ENCODE data around the gene MUS81. TPM values are rescaled to one million over a fixed set of nuclear protein-coding genes. Genes with fewer than 3 reads are reported as not detected.

MUS81 gene
- total and polyA plus RNA-seq, 2 experiments from 2014 or later = 74.3 to 82.7 TPM

DNA sequence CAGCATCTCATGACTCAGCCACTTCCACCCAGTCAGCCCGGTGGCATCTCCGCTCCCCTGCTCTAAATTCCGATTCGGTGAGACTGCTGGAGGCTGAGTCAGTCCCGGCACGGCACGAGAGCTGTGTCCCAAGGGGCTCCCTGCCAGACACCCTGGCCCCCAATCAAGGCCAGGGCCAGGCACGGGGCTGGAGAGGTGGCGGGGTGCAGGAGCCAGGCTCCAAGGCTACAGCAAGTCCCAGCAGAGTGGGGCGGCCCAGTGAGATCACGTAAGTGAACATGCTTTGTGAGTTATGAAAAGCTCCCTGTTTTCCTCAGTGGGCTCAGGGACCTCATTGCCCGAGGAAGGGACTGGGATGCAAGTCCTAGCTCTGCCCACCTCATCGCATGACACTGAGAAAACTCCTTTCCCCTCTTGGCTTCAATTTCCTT is 55.6 kb downstream of the MUS81 start:
- DNase-seq (ENCODE audit: low read depth in 1 of 2, low spot score in 1 of 2) = peak in 1 of 2 donors; percentile 96
- no peaks in the 10 kb centered on the region for H3K36me3 ChIP-seq
- H3K27me3 ChIP-seq = no peaks in the 10 kb centered on the region
- H3K27ac ChIP-seq = peak overlapping the region; percentile 10
- TF ChIP-seq, protein P1, sequence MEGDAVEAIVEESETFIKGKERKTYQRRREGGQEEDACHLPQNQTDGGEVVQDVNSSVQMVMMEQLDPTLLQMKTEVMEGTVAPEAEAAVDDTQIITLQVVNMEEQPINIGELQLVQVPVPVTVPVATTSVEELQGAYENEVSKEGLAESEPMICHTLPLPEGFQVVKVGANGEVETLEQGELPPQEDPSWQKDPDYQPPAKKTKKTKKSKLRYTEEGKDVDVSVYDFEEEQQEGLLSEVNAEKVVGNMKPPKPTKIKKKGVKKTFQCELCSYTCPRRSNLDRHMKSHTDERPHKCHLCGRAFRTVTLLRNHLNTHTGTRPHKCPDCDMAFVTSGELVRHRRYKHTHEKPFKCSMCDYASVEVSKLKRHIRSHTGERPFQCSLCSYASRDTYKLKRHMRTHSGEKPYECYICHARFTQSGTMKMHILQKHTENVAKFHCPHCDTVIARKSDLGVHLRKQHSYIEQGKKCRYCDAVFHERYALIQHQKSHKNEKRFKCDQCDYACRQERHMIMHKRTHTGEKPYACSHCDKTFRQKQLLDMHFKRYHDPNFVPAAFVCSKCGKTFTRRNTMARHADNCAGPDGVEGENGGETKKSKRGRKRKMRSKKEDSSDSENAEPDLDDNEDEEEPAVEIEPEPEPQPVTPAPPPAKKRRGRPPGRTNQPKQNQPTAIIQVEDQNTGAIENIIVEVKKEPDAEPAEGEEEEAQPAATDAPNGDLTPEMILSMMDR (IDR thresholded peaks at IDR 0.05; ENCODE audit: low read depth, low read length) = no peak
- peaks cover 4% of the 10 kb centered on the region for H3K4me1 ChIP-seq (ENCODE audit: low read depth)
- no peak overlapping the region for H3K4me3 ChIP-seq
- H3K9me3 ChIP-seq (ENCODE audit: low read depth) = no peaks in the 10 kb centered on the region

Other genes with a start within 250 kb of the MUS81 start
- 44.8 and 63.1 TPM in 2 replicates for gene MAP3K11, start 246.2 kb upstream of the MUS81 start, total RNA-seq
- gene MAP3K11, start 246.2 kb upstream of the MUS81 start, polyA plus RNA-seq = 25.9 and 31.2 TPM in 2 replicates
- 40.9 and 42.7 TPM in 2 replicates for gene PCNX3, start 244.7 kb upstream of the MUS81 start, total RNA-seq
- gene PCNX3, start 244.7 kb upstream of the MUS81 start, polyA plus RNA-seq = 18.9 and 22.0 TPM in 2 replicates
- gene SIPA1, start 222.3 kb upstream of the MUS81 start, total RNA-seq = 17.3 and 25.9 TPM in 2 replicates
- gene SIPA1, start 222.3 kb upstream of the MUS81 start, polyA plus RNA-seq = 21.6 and 33.7 TPM in 2 replicates
- gene RELA, start 197.5 kb upstream of the MUS81 start, total RNA-seq = 39.8 and 51.9 TPM in 2 replicates
- gene RELA, start 197.5 kb upstream of the MUS81 start, polyA plus RNA-seq = 46.2 and 46.5 TPM in 2 replicates
- 51.2 and 51.4 TPM in 2 replicates for gene KAT5, start 148.2 kb upstream of the MUS81 start, total RNA-seq
- gene KAT5, start 148.2 kb upstream of the MUS81 start, polyA plus RNA-seq = 37.7 and 63.7 TPM in 2 replicates
- 83.7 and 108 TPM in 2 replicates for gene RNASEH2C, start 139.6 kb upstream of the MUS81 start, total RNA-seq
- 71.5 and 84.4 TPM in 2 replicates for gene RNASEH2C, start 139.6 kb upstream of the MUS81 start, polyA plus RNA-seq
- gene AP5B1, start 79.5 kb upstream of the MUS81 start, total RNA-seq = 18.1 and 24.3 TPM in 2 replicates
- 13.6 and 18.0 TPM in 2 replicates for gene AP5B1, start 79.5 kb upstream of the MUS81 start, polyA plus RNA-seq
- gene OVOL1, start 73.4 kb upstream of the MUS81 start, total RNA-seq = 0.15 and 0.60 TPM in 2 replicates
- 0.35 TPM in 1 of 2 replicates, not detected in the other for gene OVOL1, start 73.4 kb upstream of the MUS81 start, polyA plus RNA-seq
- gene SNX32, start 26.5 kb upstream of the MUS81 start, total RNA-seq = 5.9 and 6.0 TPM in 2 replicates
- gene SNX32, start 26.5 kb upstream of the MUS81 start, polyA plus RNA-seq = 13.2 and 21.4 TPM in 2 replicates
- gene CFL1, start 2.3 kb upstream of the MUS81 start, total RNA-seq = 974 and 1,709 TPM in 2 replicates
- gene CFL1, start 2.3 kb upstream of the MUS81 start, polyA plus RNA-seq = 1,641 and 2,660 TPM in 2 replicates
- 138 and 161 TPM in 2 replicates for gene EFEMP2, start 12.4 kb downstream of the MUS81 start, total RNA-seq
- gene EFEMP2, start 12.4 kb downstream of the MUS81 start, polyA plus RNA-seq = 216 and 267 TPM in 2 replicates
- gene CTSW, start 19.4 kb downstream of the MUS81 start, total RNA-seq = not detected in 2 replicates
- 0.60 TPM in 1 of 2 replicates, not detected in the other for gene CTSW, start 19.4 kb downstream of the MUS81 start, polyA plus RNA-seq
- gene FIBP, start 28.0 kb downstream of the MUS81 start, total RNA-seq = 140 and 220 TPM in 2 replicates
- gene FIBP, start 28.0 kb downstream of the MUS81 start, polyA plus RNA-seq = 143 and 199 TPM in 2 replicates
- gene CCDC85B, start 30.2 kb downstream of the MUS81 start, total RNA-seq = 67.3 and 80.2 TPM in 2 replicates
- gene CCDC85B, start 30.2 kb downstream of the MUS81 start, polyA plus RNA-seq = 83.4 and 96.5 TPM in 2 replicates
- gene FOSL1, start 40.0 kb downstream of the MUS81 start, total RNA-seq = 0.21 TPM in 1 of 2 replicates, not detected in the other
- 0.60 TPM in 1 of 2 replicates, not detected in the other for gene FOSL1, start 40.0 kb downstream of the MUS81 start, polyA plus RNA-seq
- 34.7 and 39.5 TPM in 2 replicates for gene C11orf68, start 58.6 kb downstream of the MUS81 start, total RNA-seq
- gene C11orf68, start 58.6 kb downstream of the MUS81 start, polyA plus RNA-seq = 73.1 and 86.5 TPM in 2 replicates
- 257 and 264 TPM in 2 replicates for gene DRAP1, start 59.0 kb downstream of the MUS81 start, total RNA-seq
- gene DRAP1, start 59.0 kb downstream of the MUS81 start, polyA plus RNA-seq = 230 and 288 TPM in 2 replicates
- 1.0 TPM in 1 of 2 replicates, not detected in the other for gene TSGA10IP, start 85.0 kb downstream of the MUS81 start, total RNA-seq
- gene TSGA10IP, start 85.0 kb downstream of the MUS81 start, polyA plus RNA-seq = 0.25 and 1.1 TPM in 2 replicates
- 55.7 and 74.7 TPM in 2 replicates for gene SART1, start 101.3 kb downstream of the MUS81 start, total RNA-seq
- 51.6 and 59.4 TPM in 2 replicates for gene SART1, start 101.3 kb downstream of the MUS81 start, polyA plus RNA-seq
- gene EIF1AD, start 141.7 kb downstream of the MUS81 start, total RNA-seq = 28.6 and 36.8 TPM in 2 replicates
- gene EIF1AD, start 141.7 kb downstream of the MUS81 start, polyA plus RNA-seq = 24.6 and 30.8 TPM in 2 replicates
- 72.2 and 77.0 TPM in 2 replicates for gene BANF1, start 142.1 kb downstream of the MUS81 start, total RNA-seq
- 441 and 496 TPM in 2 replicates for gene BANF1, start 142.1 kb downstream of the MUS81 start, polyA plus RNA-seq
- not detected in 2 replicates for gene CST6, start 151.6 kb downstream of the MUS81 start, total RNA-seq
- gene CST6, start 151.6 kb downstream of the MUS81 start, polyA plus RNA-seq = not detected in 2 replicates
- not detected in 2 replicates for gene CATSPER1, start 166.0 kb downstream of the MUS81 start, total RNA-seq
- gene CATSPER1, start 166.0 kb downstream of the MUS81 start, polyA plus RNA-seq = not detected in 2 replicates
- gene GAL3ST3, start 188.7 kb downstream of the MUS81 start, total RNA-seq = 25.5 and 38.6 TPM in 2 replicates
- 14.8 and 22.3 TPM in 2 replicates for gene GAL3ST3, start 188.7 kb downstream of the MUS81 start, polyA plus RNA-seq
- gene SF3B2, start 191.9 kb downstream of the MUS81 start, total RNA-seq = 196 and 210 TPM in 2 replicates
- 184 and 189 TPM in 2 replicates for gene SF3B2, start 191.9 kb downstream of the MUS81 start, polyA plus RNA-seq
- 62.1 and 62.6 TPM in 2 replicates for gene PACS1, start 209.8 kb downstream of the MUS81 start, total RNA-seq
- 61.6 and 97.8 TPM in 2 replicates for gene PACS1, start 209.8 kb downstream of the MUS81 start, polyA plus RNA-seq